C4-2B (cell line): Measurements from ENCODE around the gene DCLK1.

Source experiments
- H3K27ac ChIP-seq: fragments of 450-650 bp; 2 replicates; pipeline ENCODE4 v1.5.1; 2017
- ZFX ChIP-seq: fragments of 450-650 bp; IDR thresholded peaks from 2 replicates; pipeline ENCODE4 v1.6.1; 2017
- TF ChIP-seq, protein P1 (sequence below): fragments of 450-650 bp; conservative IDR thresholded peaks from 2 replicates; pipeline ENCODE4 v1.5.1; 2017; ENCODE audit warnings: mild to moderate bottlenecking

Gene DCLK1

DNA sequence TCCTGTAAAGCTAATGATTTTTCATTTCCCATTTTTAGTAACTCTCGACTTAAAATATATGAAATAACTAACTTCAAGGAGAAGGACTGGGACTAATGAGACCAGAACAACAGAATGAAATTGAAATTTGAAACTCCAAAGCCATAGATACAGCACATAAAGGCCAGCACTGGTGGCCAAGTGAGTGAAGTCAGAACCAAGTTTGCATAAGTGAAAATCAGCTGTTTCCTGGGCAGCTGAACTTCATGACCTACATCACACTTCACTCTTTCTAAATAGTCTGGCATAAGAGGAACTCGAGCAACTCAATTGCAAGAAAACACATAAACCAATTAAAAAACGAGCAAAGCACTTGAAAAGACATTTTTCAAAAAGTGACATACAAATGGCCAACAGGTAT is 84.5 kb downstream of the DCLK1 start:
- no peak for TF ChIP-seq ZFX
- TF ChIP-seq, protein P1, sequence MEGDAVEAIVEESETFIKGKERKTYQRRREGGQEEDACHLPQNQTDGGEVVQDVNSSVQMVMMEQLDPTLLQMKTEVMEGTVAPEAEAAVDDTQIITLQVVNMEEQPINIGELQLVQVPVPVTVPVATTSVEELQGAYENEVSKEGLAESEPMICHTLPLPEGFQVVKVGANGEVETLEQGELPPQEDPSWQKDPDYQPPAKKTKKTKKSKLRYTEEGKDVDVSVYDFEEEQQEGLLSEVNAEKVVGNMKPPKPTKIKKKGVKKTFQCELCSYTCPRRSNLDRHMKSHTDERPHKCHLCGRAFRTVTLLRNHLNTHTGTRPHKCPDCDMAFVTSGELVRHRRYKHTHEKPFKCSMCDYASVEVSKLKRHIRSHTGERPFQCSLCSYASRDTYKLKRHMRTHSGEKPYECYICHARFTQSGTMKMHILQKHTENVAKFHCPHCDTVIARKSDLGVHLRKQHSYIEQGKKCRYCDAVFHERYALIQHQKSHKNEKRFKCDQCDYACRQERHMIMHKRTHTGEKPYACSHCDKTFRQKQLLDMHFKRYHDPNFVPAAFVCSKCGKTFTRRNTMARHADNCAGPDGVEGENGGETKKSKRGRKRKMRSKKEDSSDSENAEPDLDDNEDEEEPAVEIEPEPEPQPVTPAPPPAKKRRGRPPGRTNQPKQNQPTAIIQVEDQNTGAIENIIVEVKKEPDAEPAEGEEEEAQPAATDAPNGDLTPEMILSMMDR: no peak
- H3K27ac ChIP-seq: no peak overlapping the region

DNA sequence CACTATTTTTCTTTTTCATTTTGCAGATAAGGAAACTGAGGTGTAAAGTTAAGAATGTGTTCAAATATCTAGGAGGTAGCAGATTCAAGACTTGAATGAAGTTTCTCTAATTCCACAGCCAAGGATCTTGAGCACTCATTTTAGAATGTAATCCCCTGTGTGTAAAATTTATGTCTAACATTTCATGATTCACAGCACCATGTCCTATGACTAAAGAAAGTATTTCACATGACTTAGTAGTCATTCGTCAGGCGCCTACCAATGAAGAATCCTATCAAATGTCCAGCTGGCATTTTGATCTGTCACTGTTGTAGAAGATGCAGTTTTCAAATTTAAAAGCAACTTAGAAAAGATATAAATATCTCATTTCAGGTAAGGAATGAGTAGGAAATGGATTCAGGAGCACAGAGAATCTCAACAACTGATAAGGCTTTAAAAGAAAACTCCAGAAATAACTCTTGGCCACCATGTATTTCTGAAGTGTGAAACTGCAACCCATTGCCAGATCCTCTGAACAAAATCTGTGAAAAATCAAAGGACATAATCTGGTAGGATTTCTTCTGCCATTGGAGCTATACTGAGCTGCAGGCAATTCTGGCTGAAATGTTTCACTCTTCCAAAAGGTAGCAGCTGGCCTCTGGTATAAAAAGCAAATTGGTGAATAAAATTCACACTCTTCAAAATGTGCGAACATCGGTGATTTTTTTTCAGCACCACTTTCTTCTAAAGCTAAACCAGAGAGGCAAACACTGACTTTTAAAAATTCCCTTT is 92.2 kb downstream of the DCLK1 start:
- H3K27ac ChIP-seq: no peak overlapping the region
- TF ChIP-seq, protein P1: no peak
- TF ChIP-seq ZFX: no peak

DNA sequence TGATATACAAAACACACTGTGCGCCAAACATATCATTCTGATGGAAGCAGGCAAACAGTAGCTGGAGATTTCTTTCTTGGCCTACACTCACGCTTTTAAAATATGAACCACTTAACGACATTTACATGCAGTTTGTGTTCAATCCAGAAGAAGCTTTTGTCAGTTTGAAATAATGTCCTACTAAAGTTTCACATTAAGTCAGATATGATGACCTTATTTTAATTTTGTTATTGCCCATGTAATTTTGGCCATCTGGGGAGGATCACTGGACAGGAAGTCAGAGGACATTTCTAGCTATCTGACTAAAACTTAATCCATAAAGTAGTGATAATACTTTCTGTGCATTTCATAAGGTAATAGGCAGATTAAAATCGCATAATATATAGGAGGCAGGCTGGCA is 98.1 kb downstream of the DCLK1 start:
- TF ChIP-seq, protein P1: no peak
- no peak for TF ChIP-seq ZFX
- no peak overlapping the region for H3K27ac ChIP-seq

DNA sequence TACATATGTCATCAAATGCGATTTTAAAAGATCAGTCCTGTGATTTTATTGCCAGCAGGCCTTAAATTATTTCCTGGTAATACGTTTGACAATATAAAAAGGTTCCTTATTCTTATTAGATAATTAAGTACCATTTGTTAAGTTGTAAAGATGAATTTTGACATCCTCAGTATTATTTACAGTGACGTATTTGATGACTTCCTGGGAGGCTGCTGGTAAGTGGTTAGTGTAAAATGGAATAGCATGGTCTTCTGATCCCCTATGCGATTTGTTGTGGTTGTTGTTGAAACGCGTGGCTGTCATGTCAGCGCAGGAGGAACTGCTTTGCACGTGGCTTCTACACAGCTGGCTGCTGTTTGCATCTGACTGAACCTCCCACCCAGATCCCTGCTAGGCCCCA is 99.7 kb downstream of the DCLK1 start:
- no peak for TF ChIP-seq ZFX
- TF ChIP-seq, protein P1: no peak
- no peak overlapping the region for H3K27ac ChIP-seq

DNA sequence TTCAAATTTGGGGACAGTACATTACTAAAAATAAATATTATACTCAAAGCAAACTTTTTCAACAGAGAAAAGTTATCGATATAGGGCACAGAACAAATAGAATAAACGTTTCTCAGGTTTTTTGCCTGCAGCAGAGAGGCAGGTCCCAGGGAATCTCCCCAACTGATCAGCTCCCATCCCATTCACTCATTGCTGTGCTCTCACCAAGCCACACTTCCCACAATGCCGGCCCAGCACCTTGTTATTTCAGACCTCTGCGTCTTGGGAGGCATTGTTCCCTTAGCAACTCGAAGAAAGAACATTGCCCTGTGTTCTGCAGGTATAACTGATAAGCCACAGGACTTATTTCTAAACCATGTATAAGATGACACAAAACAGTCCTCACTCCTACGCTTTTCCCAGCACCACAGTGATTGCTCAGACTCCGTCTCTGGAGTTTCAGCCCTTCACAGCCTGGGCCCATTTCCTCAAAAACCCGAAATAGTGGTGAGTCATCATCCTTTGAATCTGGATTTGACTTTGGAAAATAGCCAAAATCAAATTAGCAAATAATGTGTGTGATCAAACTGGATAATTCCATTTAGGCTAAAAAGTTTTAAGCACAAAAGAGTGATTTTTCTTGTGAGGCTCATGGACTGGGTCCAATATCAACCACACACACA is 100.4 kb downstream of the DCLK1 start:
- TF ChIP-seq, protein P1: no peak
- TF ChIP-seq ZFX: no peak
- H3K27ac ChIP-seq: no peak overlapping the region

DNA sequence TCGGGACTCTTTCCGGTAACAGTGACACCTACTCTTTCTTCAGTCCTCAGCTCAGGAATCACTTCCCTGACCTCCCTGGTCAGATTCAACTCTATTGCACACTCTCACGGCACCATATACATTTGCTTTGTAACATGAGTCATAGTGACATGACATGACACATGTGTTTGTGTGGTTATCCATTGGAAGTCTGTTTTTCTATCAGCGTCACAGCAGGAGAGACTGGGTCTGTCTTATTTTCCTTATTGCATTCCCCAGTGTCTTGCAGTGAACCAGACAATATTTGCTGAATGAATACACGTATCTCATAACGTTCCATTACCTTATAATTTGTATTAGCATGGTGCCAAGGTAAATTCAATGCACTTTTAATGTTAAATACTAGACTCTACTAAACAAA is 102.0 kb downstream of the DCLK1 start:
- H3K27ac ChIP-seq: peak overlapping the region; percentile 33; the same call in 1 of the 2 replicates
- TF ChIP-seq, protein P1: no peak
- no peak for TF ChIP-seq ZFX

DNA sequence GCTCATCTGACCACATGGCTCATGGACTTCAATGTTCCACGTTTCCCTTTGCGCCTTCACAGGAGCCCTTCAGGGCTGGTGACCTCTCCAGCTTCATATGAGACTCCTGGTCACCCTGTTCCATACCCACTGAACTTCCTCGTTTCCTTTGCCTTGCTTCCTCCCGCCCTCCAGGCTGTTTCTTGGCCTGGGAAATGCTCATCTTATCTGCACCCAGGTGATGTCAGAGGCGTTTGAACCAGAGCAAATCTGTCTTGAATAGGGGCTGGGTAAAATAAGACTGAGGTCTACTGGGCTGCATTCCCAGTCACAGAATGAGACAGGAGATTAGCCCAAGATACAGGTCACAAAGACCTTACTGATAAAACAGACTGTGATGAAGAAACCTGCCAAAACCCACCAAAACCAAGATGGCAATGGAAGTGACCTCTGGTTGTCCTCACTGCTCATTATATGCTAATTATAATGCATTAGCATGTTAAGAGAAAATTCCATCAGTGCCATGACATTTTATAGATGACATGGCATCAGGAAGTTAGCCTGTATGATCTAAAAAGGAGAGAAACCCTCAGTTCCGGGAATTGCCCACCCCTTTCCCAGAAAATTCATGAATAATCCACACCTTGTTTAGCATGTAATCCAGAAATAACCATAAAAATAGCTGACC is 102.7 kb downstream of the DCLK1 start:
- TF ChIP-seq, protein P1: no peak
- TF ChIP-seq ZFX: no peak
- H3K27ac ChIP-seq: peak overlapping the region; percentile 33; the same call in 1 of the 2 replicates
